Activated naive CD8-positive, alpha-beta T cell treated with anti-CD3 and anti-CD28 coated beads, Interleukin-2, amount 50 U/mL, for 24 hours (primary cell): ENCODE results near the gene ZDHHC13.
"Not testable (repeated sequence)": the region's sequence is repeated elsewhere in the genome, so short reads cannot be mapped to it uniquely, and the experiment has no call there.

ENCODE experiments used
- ATAC-seq: fragments of 150-1000 bp; cut with Tn5 transposase; one replicate; pipeline ENCODE4 v1.10.0; 2021
- DNase-seq: peaks from one replicate; pipeline ENCODE4 v3.0.0; 2021
- H3K27ac Mint-ChIP-seq: one replicate; pipeline ENCODE4 v1.8.0; 2021; ENCODE audit warnings: mild to moderate bottlenecking, mixed read lengths
- H3K27me3 Mint-ChIP-seq: one replicate; pipeline ENCODE4 v1.8.0; 2021; ENCODE audit warnings: mixed read lengths
- H3K36me3 Mint-ChIP-seq: one replicate; pipeline ENCODE4 v1.8.0; 2021; ENCODE audit warnings: low read depth, mixed read lengths
- H3K4me1 Mint-ChIP-seq: one replicate; pipeline ENCODE4 v1.8.0; 2021; ENCODE audit warnings: mixed read lengths
- H3K4me3 Mint-ChIP-seq: one replicate; pipeline ENCODE4 v1.8.0; 2021; ENCODE audit warnings: mild to moderate bottlenecking, moderate library complexity, mixed read lengths
- H3K9me3 Mint-ChIP-seq: one replicate; pipeline ENCODE4 v1.8.0; 2021; ENCODE audit warnings: mixed read lengths

The ZDHHC13 gene

GRCh38 chr11:19117760-19118097, 761 bp downstream of the ZDHHC13 start:
- H3K27ac Mint-ChIP-seq = peak overlapping the region; percentile 22
- DNase-seq (peak; percentile 2), ATAC-seq (no peak)
- H3K4me3 Mint-ChIP-seq = peak overlapping the region; percentile 93
- H3K36me3 Mint-ChIP-seq = peaks cover 30% of the 10 kb centered on the region
- no peaks in the 10 kb centered on the region for H3K9me3 Mint-ChIP-seq
- peaks cover 56% of the 10 kb centered on the region for H3K4me1 Mint-ChIP-seq
- H3K27me3 Mint-ChIP-seq = no peaks in the 10 kb centered on the region

GRCh38 chr11:19121646-19122045, 4.7 kb downstream of the ZDHHC13 start:
- no peak overlapping the region for H3K27ac Mint-ChIP-seq
- H3K36me3 Mint-ChIP-seq = peaks cover 50% of the 10 kb centered on the region
- ATAC-seq (peak; percentile 17), DNase-seq (no peak)
- H3K4me1 Mint-ChIP-seq = peaks cover 56% of the 10 kb centered on the region
- H3K27me3 Mint-ChIP-seq = no peaks in the 10 kb centered on the region
- H3K9me3 Mint-ChIP-seq = no peaks in the 10 kb centered on the region
- no peak overlapping the region for H3K4me3 Mint-ChIP-seq

GRCh38 chr11:19122960-19123615, 6.1 kb downstream of the ZDHHC13 start:
- Mint-ChIP-seq H3K27me3 (no peaks in the 10 kb centered on the region), H3K9me3 (peaks cover 3% of the 10 kb centered on the region), H3K27ac (no peak overlapping the region), H3K4me1 (peaks cover 45% of the 10 kb centered on the region), H3K4me3 (no peak overlapping the region), H3K36me3 (peaks cover 65% of the 10 kb centered on the region)
- DNase-seq (no peak), ATAC-seq (no peak)

GRCh38 chr11:19126562-19127325, 9.8 kb downstream of the ZDHHC13 start:
- not testable (repeated sequence) for DNase-seq, H3K27ac Mint-ChIP-seq, ATAC-seq, H3K27me3 Mint-ChIP-seq, H3K4me1 Mint-ChIP-seq, H3K4me3 Mint-ChIP-seq
- peaks cover 66% of the 10 kb centered on the region for H3K36me3 Mint-ChIP-seq
- H3K9me3 Mint-ChIP-seq = peaks cover 16% of the 10 kb centered on the region

- DNase-seq = no peak
- H3K4me1 Mint-ChIP-seq = no peaks in the 10 kb centered on the region
- no peaks in the 10 kb centered on the region for H3K27me3 Mint-ChIP-seq
- peaks cover 49% of the 10 kb centered on the region for H3K36me3 Mint-ChIP-seq
- peaks cover 25% of the 10 kb centered on the region for H3K9me3 Mint-ChIP-seq
- H3K27ac Mint-ChIP-seq = no peak overlapping the region
- H3K4me3 Mint-ChIP-seq = no peak overlapping the region
- ATAC-seq = no peak
Observed at GRCh38 chr11:19134004-19134403, 17.0 kb downstream of the ZDHHC13 start.

GRCh38 chr11:19136884-19137283, 19.9 kb downstream of the ZDHHC13 start:
- Mint-ChIP-seq H3K9me3 (peaks cover 12% of the 10 kb centered on the region), H3K36me3 (peaks cover 26% of the 10 kb centered on the region)
- not testable (repeated sequence) for H3K27me3 Mint-ChIP-seq, H3K4me3 Mint-ChIP-seq, H3K4me1 Mint-ChIP-seq, ATAC-seq, DNase-seq, H3K27ac Mint-ChIP-seq

- peaks cover 29% of the 10 kb centered on the region for H3K36me3 Mint-ChIP-seq
- no peaks in the 10 kb centered on the region for H3K9me3 Mint-ChIP-seq
- H3K4me3 Mint-ChIP-seq = no peak overlapping the region
- DNase-seq (no peak), ATAC-seq (no peak)
- H3K4me1 Mint-ChIP-seq = no peaks in the 10 kb centered on the region
- no peak overlapping the region for H3K27ac Mint-ChIP-seq
- H3K27me3 Mint-ChIP-seq = no peaks in the 10 kb centered on the region
Observed at GRCh38 chr11:19145319-19145718, 28.4 kb downstream of the ZDHHC13 start.

- no peak overlapping the region for H3K27ac Mint-ChIP-seq
- DNase-seq (no peak), ATAC-seq (no peak)
- peaks cover 43% of the 10 kb centered on the region for H3K36me3 Mint-ChIP-seq
- no peaks in the 10 kb centered on the region for H3K9me3 Mint-ChIP-seq
- no peaks in the 10 kb centered on the region for H3K27me3 Mint-ChIP-seq
- no peak overlapping the region for H3K4me3 Mint-ChIP-seq
- no peaks in the 10 kb centered on the region for H3K4me1 Mint-ChIP-seq
Observed at GRCh38 chr11:19156892-19157291, 39.9 kb downstream of the ZDHHC13 start.

GRCh38 chr11:19160847-19161246, 43.9 kb downstream of the ZDHHC13 start:
- ATAC-seq (no peak), DNase-seq (no peak)
- Mint-ChIP-seq H3K27me3 (no peaks in the 10 kb centered on the region), H3K9me3 (no peaks in the 10 kb centered on the region), H3K4me1 (no peaks in the 10 kb centered on the region), H3K27ac (no peak overlapping the region), H3K36me3 (peaks cover 44% of the 10 kb centered on the region), H3K4me3 (no peak overlapping the region)

- no peak overlapping the region for H3K4me3 Mint-ChIP-seq
- no peak for DNase-seq
- H3K4me1 Mint-ChIP-seq = no peaks in the 10 kb centered on the region
- H3K9me3 Mint-ChIP-seq = no peaks in the 10 kb centered on the region
- no peak for ATAC-seq
- no peaks in the 10 kb centered on the region for H3K27me3 Mint-ChIP-seq
- H3K36me3 Mint-ChIP-seq = peaks cover 46% of the 10 kb centered on the region
- H3K27ac Mint-ChIP-seq = no peak overlapping the region
Observed at GRCh38 chr11:19161651-19162050, 44.7 kb downstream of the ZDHHC13 start.

GRCh38 chr11:19162951-19163505, 46.1 kb downstream of the ZDHHC13 start:
- Mint-ChIP-seq H3K4me1 (no peaks in the 10 kb centered on the region), H3K36me3 (peaks cover 52% of the 10 kb centered on the region), H3K27me3 (no peaks in the 10 kb centered on the region), H3K9me3 (no peaks in the 10 kb centered on the region), H3K4me3 (no peak overlapping the region), H3K27ac (no peak overlapping the region)
- no peak for ATAC-seq
- DNase-seq = no peak

GRCh38 chr11:19163617-19164016, 46.6 kb downstream of the ZDHHC13 start:
- Mint-ChIP-seq H3K4me1 (no peaks in the 10 kb centered on the region), H3K27me3 (no peaks in the 10 kb centered on the region), H3K9me3 (no peaks in the 10 kb centered on the region), H3K36me3 (peaks cover 54% of the 10 kb centered on the region), H3K4me3 (no peak overlapping the region), H3K27ac (no peak overlapping the region)
- ATAC-seq (no peak), DNase-seq (no peak)

- Mint-ChIP-seq H3K27me3 (no peaks in the 10 kb centered on the region), H3K36me3 (peaks cover 54% of the 10 kb centered on the region), H3K27ac (no peak overlapping the region), H3K9me3 (no peaks in the 10 kb centered on the region), H3K4me3 (no peak overlapping the region), H3K4me1 (no peaks in the 10 kb centered on the region)
- no peak for DNase-seq
- ATAC-seq = no peak
Observed at GRCh38 chr11:19164230-19164855, 47.4 kb downstream of the ZDHHC13 start.

GRCh38 chr11:19164881-19165280, 47.9 kb downstream of the ZDHHC13 start:
- ATAC-seq (no peak), DNase-seq (no peak)
- Mint-ChIP-seq H3K27me3 (no peaks in the 10 kb centered on the region), H3K4me1 (no peaks in the 10 kb centered on the region), H3K27ac (no peak overlapping the region), H3K9me3 (no peaks in the 10 kb centered on the region), H3K36me3 (peaks cover 53% of the 10 kb centered on the region), H3K4me3 (no peak overlapping the region)

- DNase-seq = no peak
- Mint-ChIP-seq H3K36me3 (peaks cover 62% of the 10 kb centered on the region), H3K9me3 (no peaks in the 10 kb centered on the region)
Observed at GRCh38 chr11:19168090-19168489, 51.1 kb downstream of the ZDHHC13 start.

More at GRCh38 chr11:19168090-19168489, 51.1 kb downstream of the ZDHHC13 start:
- no peak overlapping the region for H3K4me3 Mint-ChIP-seq
- H3K27ac Mint-ChIP-seq = no peak overlapping the region
- H3K4me1 Mint-ChIP-seq = no peaks in the 10 kb centered on the region
- ATAC-seq = no peak
- H3K27me3 Mint-ChIP-seq = no peaks in the 10 kb centered on the region
